ENCODE data around the gene HSPB3. TPM values are rescaled to one million over a fixed set of nuclear protein-coding genes. Genes with fewer than 3 reads are reported as not detected.

The HSPB3 gene
- total and polyA plus RNA-seq, 2 of the 8 experiments (the other 6 are each of a cell fraction or from before 2014, with no cell fraction given) = not detected

DNA sequence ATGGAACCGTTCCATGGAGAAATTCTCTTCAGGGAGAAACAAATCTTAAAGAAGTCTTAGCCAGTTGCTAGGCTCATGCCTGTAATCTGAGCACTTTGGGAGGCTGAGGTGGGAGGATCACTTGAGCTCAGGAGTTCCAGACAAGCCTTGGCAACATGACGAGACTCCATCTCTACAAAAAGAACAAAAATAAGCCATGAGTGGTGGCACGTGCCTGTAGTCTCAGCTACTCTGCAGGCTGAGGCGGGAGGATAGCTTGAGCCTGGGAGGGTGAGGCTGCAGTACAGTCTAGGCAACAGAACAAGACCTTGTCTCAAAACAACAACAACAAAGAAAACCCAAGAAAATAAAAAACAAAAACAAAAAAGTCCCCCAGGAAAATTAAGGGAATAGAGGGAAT is 8.2 kb downstream of the HSPB3 start (continued):
- TF ChIP-seq, protein P1, sequence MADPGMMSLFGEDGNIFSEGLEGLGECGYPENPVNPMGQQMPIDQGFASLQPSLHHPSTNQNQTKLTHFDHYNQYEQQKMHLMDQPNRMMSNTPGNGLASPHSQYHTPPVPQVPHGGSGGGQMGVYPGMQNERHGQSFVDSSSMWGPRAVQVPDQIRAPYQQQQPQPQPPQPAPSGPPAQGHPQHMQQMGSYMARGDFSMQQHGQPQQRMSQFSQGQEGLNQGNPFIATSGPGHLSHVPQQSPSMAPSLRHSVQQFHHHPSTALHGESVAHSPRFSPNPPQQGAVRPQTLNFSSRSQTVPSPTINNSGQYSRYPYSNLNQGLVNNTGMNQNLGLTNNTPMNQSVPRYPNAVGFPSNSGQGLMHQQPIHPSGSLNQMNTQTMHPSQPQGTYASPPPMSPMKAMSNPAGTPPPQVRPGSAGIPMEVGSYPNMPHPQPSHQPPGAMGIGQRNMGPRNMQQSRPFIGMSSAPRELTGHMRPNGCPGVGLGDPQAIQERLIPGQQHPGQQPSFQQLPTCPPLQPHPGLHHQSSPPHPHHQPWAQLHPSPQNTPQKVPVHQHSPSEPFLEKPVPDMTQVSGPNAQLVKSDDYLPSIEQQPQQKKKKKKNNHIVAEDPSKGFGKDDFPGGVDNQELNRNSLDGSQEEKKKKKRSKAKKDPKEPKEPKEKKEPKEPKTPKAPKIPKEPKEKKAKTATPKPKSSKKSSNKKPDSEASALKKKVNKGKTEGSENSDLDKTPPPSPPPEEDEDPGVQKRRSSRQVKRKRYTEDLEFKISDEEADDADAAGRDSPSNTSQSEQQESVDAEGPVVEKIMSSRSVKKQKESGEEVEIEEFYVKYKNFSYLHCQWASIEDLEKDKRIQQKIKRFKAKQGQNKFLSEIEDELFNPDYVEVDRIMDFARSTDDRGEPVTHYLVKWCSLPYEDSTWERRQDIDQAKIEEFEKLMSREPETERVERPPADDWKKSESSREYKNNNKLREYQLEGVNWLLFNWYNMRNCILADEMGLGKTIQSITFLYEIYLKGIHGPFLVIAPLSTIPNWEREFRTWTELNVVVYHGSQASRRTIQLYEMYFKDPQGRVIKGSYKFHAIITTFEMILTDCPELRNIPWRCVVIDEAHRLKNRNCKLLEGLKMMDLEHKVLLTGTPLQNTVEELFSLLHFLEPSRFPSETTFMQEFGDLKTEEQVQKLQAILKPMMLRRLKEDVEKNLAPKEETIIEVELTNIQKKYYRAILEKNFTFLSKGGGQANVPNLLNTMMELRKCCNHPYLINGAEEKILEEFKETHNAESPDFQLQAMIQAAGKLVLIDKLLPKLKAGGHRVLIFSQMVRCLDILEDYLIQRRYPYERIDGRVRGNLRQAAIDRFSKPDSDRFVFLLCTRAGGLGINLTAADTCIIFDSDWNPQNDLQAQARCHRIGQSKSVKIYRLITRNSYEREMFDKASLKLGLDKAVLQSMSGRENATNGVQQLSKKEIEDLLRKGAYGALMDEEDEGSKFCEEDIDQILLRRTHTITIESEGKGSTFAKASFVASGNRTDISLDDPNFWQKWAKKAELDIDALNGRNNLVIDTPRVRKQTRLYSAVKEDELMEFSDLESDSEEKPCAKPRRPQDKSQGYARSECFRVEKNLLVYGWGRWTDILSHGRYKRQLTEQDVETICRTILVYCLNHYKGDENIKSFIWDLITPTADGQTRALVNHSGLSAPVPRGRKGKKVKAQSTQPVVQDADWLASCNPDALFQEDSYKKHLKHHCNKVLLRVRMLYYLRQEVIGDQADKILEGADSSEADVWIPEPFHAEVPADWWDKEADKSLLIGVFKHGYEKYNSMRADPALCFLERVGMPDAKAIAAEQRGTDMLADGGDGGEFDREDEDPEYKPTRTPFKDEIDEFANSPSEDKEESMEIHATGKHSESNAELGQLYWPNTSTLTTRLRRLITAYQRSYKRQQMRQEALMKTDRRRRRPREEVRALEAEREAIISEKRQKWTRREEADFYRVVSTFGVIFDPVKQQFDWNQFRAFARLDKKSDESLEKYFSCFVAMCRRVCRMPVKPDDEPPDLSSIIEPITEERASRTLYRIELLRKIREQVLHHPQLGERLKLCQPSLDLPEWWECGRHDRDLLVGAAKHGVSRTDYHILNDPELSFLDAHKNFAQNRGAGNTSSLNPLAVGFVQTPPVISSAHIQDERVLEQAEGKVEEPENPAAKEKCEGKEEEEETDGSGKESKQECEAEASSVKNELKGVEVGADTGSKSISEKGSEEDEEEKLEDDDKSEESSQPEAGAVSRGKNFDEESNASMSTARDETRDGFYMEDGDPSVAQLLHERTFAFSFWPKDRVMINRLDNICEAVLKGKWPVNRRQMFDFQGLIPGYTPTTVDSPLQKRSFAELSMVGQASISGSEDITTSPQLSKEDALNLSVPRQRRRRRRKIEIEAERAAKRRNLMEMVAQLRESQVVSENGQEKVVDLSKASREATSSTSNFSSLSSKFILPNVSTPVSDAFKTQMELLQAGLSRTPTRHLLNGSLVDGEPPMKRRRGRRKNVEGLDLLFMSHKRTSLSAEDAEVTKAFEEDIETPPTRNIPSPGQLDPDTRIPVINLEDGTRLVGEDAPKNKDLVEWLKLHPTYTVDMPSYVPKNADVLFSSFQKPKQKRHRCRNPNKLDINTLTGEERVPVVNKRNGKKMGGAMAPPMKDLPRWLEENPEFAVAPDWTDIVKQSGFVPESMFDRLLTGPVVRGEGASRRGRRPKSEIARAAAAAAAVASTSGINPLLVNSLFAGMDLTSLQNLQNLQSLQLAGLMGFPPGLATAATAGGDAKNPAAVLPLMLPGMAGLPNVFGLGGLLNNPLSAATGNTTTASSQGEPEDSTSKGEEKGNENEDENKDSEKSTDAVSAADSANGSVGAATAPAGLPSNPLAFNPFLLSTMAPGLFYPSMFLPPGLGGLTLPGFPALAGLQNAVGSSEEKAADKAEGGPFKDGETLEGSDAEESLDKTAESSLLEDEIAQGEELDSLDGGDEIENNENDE (IDR thresholded peaks at IDR 0.05; ENCODE audit: insufficient replicate concordance, low read length) = no peak
- TF ChIP-seq, protein P2, sequence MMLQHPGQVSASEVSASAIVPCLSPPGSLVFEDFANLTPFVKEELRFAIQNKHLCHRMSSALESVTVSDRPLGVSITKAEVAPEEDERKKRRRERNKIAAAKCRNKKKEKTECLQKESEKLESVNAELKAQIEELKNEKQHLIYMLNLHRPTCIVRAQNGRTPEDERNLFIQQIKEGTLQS (IDR thresholded peaks at IDR 0.05; ENCODE audit: insufficient read depth, low read depth, low read length) = no peak
- no peak for TF ChIP-seq POLR2AphosphoS5 (IDR thresholded peaks at IDR 0.05; ENCODE audit: low read depth, low read length)
- TF ChIP-seq POLR2A (IDR thresholded peaks at IDR 0.05; ENCODE audit: control extremely low read depth in 1 of 2, low read depth in 2 of 2, low read length in 2 of 2) = no peak
- TF ChIP-seq HDAC6 (IDR thresholded peaks at IDR 0.05; ENCODE audit: low read depth, low read length) = no peak
- TF ChIP-seq RNF2 (IDR thresholded peaks at IDR 0.05; ENCODE audit: borderline replicate concordance, low read depth, low read length, missing control alignments, poor library complexity, severe bottlenecking) = no peak
- no peak for TF ChIP-seq TAF1 (IDR thresholded peaks at IDR 0.05; ENCODE audit: low read depth, low read length)
- no peak for TF ChIP-seq POU5F1 (IDR thresholded peaks at IDR 0.05; ENCODE audit: low read depth, low read length)
- TF ChIP-seq SP1 (IDR thresholded peaks at IDR 0.05; ENCODE audit: low read depth, low read length) = no peak

Measured in H1 (cell line).